CD14-positive monocyte (primary cell): ENCODE results near the gene GLDC. TPM values are rescaled to one million over a fixed set of nuclear protein-coding genes. Genes with fewer than 3 reads are reported as not detected.
A peak's percentile ranks its signal among the peaks of the same experiment; 100 is the strongest.

Experiments
- DNase-seq, 3 donors: peaks; one replicate each; pipeline ENCODE4 v3.0.0-alpha.2; 2011 to 2022
- H2AFZ ChIP-seq: 2 replicates; pipeline ENCODE4 v1.6.0; 2012; ENCODE audit warnings: mild to moderate bottlenecking, low read depth, low read length, inconsistent platforms; ENCODE audit not compliant: insufficient read depth, poor library complexity, severe bottlenecking
- H3K27ac ChIP-seq, 2 donors: 1 replicate in 1 of 2; 2 replicates in 1 of 2; pipeline ENCODE4 v1.5.1; 2012 to 2013; ENCODE audit warnings: low read length in 2 of 2, control low read depth in 1 of 2, inconsistent platforms in 1 of 2, low read depth in 1 of 2, mild to moderate bottlenecking in 1 of 2
- H3K27me3 ChIP-seq, 2 donors: one replicate each; pipeline versions ENCODE4 v1.6.0 to v1.6.1; 2011 to 2013; ENCODE audit warnings: low read length in 2 of 2; ENCODE audit not compliant: control insufficient read depth in 2 of 2, insufficient read depth in 2 of 2
- H3K36me3 ChIP-seq, 2 donors: replicated peaks in 1 of 2; 1 replicate in 1 of 2; 2 replicates in 1 of 2; pipeline versions ENCODE4 v1.5.1 to v1.6.1; 2012 to 2013; ENCODE audit warnings: low read length in 2 of 2, control low read depth in 1 of 2, inconsistent platforms in 1 of 2, mild to moderate bottlenecking in 1 of 2; ENCODE audit not compliant: insufficient read depth in 2 of 2, control insufficient read depth in 1 of 2
- H3K4me1 ChIP-seq, 2 donors: 1 replicate in 1 of 2; 2 replicates in 1 of 2; pipeline versions ENCODE4 v1.5.1 to v1.6.1; 2012 to 2013; ENCODE audit warnings: low read length in 2 of 2, control low read depth in 1 of 2, inconsistent platforms in 1 of 2, mild to moderate bottlenecking in 1 of 2, moderate library complexity in 1 of 2; ENCODE audit not compliant: insufficient read depth in 2 of 2, control insufficient read depth in 1 of 2
- H3K4me2 ChIP-seq: replicated peaks from 2 replicates; pipeline ENCODE3; 2012; ENCODE audit warnings: low read length, moderate library complexity, mild to moderate bottlenecking; ENCODE audit not compliant: poor library complexity, severe bottlenecking; ENCODE audit errors: extremely low read depth
- H3K4me3 ChIP-seq, 3 experiments: fragments of 200-600 bp in 1 of 3; sonication (generic) in 1 of 3; replicated peaks in 1 of 3; 1 replicate in 2 of 3; 2 replicates in 1 of 3; pipeline ENCODE4 v1.5.1; 2011 to 2013; ENCODE audit warnings: low read length in 3 of 3, mild to moderate bottlenecking in 3 of 3, control low read depth in 2 of 3, low read depth in 2 of 3, inconsistent platforms in 1 of 3, moderate library complexity in 1 of 3
- H3K79me2 ChIP-seq: 2 replicates; pipeline ENCODE4 v1.6.0; 2012; ENCODE audit warnings: mild to moderate bottlenecking, control low read depth, inconsistent platforms, low read length, moderate library complexity; ENCODE audit not compliant: insufficient read depth
- H3K9ac ChIP-seq: 2 replicates; pipeline ENCODE4 v1.6.0; 2017; ENCODE audit warnings: low read length, mild to moderate bottlenecking; ENCODE audit not compliant: insufficient read depth, poor library complexity, severe bottlenecking
- H3K9me3 ChIP-seq, 2 donors: replicated peaks in 1 of 2; 1 replicate in 1 of 2; 2 replicates in 1 of 2; pipeline versions ENCODE4 v1.5.1 to v1.6.1; 2012 to 2013; ENCODE audit warnings: low read length in 2 of 2, control low read depth in 1 of 2; ENCODE audit not compliant: control insufficient read depth in 1 of 2, insufficient read depth in 1 of 2
- H4K20me1 ChIP-seq: 2 replicates; pipeline ENCODE4 v1.6.0; 2012; ENCODE audit warnings: mild to moderate bottlenecking, low read length, control low read depth, moderate library complexity; ENCODE audit not compliant: insufficient read depth
- H3K27ac Mint-ChIP-seq, 7 donors: one replicate each; pipeline ENCODE4 v1.8.0; 2020; ENCODE audit warnings: mild to moderate bottlenecking in 7 of 7, mixed read lengths in 7 of 7, moderate library complexity in 6 of 7, inconsistent platforms in 2 of 7
- H3K27me3 Mint-ChIP-seq, 3 donors: one replicate each; pipeline ENCODE4 v1.8.0; 2021 to 2022; ENCODE audit warnings: low read depth in 3 of 3, mild to moderate bottlenecking in 3 of 3, mixed read lengths in 3 of 3, moderate library complexity in 3 of 3, inconsistent platforms in 1 of 3
- H3K36me3 Mint-ChIP-seq, 2 donors: one replicate each; pipeline ENCODE4 v1.8.0; 2020; ENCODE audit warnings: mixed read lengths in 2 of 2, inconsistent platforms in 1 of 2, mild to moderate bottlenecking in 1 of 2
- H3K4me1 Mint-ChIP-seq: one replicate; pipeline ENCODE4 v1.8.0; 2020; ENCODE audit warnings: mild to moderate bottlenecking, mixed read lengths
- H3K4me3 Mint-ChIP-seq, 2 donors: one replicate each; pipeline ENCODE4 v1.8.0; 2020; ENCODE audit warnings: mild to moderate bottlenecking in 2 of 2, mixed read lengths in 2 of 2, moderate library complexity in 1 of 2
- H3K9me3 Mint-ChIP-seq, 7 donors: one replicate each; pipeline ENCODE4 v1.8.0; 2020 to 2022; ENCODE audit warnings: mixed read lengths in 7 of 7, mild to moderate bottlenecking in 6 of 7, moderate library complexity in 6 of 7, inconsistent platforms in 2 of 7
- WGBS: methylation state at CpG from one replicate; pipeline ENCODE4 v1.1.5; 2013; ENCODE audit warnings: missing lambda C conversion rate; ENCODE audit not compliant: insufficient coverage; 5-methylcytosine and 5-hydroxymethylcytosine counted together
- intact Hi-C, 2 donors: fragments of 100-400 bp; cut with micrococcal nuclease; formaldehyde crosslinking; loops; one replicate each; pipeline versions ENCODE4 v1.15.0 to v1.15.1; 2023
- polyA plus RNA-seq, 3 donors: library from polyadenylated mRNA; depleted of rRNA in 1 of 3; unstranded in 2 of 3; stranded (reverse) in 1 of 3; fragments of 300-500 nt in 2 of 3; fragments of >200 nt in 1 of 3; fragmentation: Illumina TruSeq in 2 of 3; gene quantifications; 1 replicate in 2 of 3; 2 replicates in 1 of 3; pipeline ENCODE4 v1.2.3, GENCODE V29; 2012 to 2021
- TF ChIP-seq, protein P1 (sequence below): fragments of 200-600 bp; IDR thresholded peaks from one replicate; pipeline ENCODE4 v1.8.0; 2022; ENCODE audit warnings: antibody characterized with exemption, mild to moderate bottlenecking

Gene GLDC
- polyA plus RNA-seq, 3 donors: not detected

- H3K4me3 ChIP-seq: no peak overlapping the region
- H4K20me1 ChIP-seq: no peaks in the 10 kb centered on the region
- H3K9ac ChIP-seq: no peak overlapping the region
- H3K27me3 ChIP-seq: no peaks in the 10 kb centered on the region
- peaks cover 61 to 71% of the 10 kb centered on the region in 2 donors for H3K36me3 Mint-ChIP-seq
- H3K4me1 Mint-ChIP-seq: no peaks in the 10 kb centered on the region
- H3K27ac Mint-ChIP-seq: no peak overlapping the region
- H3K9me3 ChIP-seq: no peaks in the 10 kb centered on the region
- H3K4me1 ChIP-seq: no peaks in the 10 kb centered on the region
- H3K4me3 Mint-ChIP-seq: no peak overlapping the region
- no peak for DNase-seq
- TF ChIP-seq, protein P1, sequence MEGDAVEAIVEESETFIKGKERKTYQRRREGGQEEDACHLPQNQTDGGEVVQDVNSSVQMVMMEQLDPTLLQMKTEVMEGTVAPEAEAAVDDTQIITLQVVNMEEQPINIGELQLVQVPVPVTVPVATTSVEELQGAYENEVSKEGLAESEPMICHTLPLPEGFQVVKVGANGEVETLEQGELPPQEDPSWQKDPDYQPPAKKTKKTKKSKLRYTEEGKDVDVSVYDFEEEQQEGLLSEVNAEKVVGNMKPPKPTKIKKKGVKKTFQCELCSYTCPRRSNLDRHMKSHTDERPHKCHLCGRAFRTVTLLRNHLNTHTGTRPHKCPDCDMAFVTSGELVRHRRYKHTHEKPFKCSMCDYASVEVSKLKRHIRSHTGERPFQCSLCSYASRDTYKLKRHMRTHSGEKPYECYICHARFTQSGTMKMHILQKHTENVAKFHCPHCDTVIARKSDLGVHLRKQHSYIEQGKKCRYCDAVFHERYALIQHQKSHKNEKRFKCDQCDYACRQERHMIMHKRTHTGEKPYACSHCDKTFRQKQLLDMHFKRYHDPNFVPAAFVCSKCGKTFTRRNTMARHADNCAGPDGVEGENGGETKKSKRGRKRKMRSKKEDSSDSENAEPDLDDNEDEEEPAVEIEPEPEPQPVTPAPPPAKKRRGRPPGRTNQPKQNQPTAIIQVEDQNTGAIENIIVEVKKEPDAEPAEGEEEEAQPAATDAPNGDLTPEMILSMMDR: no peak
- WGBS: no CpG with 5 or more reads among the region's 1 CpG
- H3K27me3 Mint-ChIP-seq: peaks cover 0 to under 1% (median 0%) of the 10 kb centered on the region in 3 donors
- H3K4me2 ChIP-seq: no peak overlapping the region
- intact Hi-C loops: no loop called here
- no peak overlapping the region for H2AFZ ChIP-seq
- no peaks in the 10 kb centered on the region for H3K9me3 Mint-ChIP-seq
- H3K36me3 ChIP-seq: peaks cover 76 to 97% of the 10 kb centered on the region in 2 donors
- no peaks in the 10 kb centered on the region for H3K79me2 ChIP-seq
- no peak overlapping the region for H3K27ac ChIP-seq
These were observed 146.5 kb downstream of the GLDC start for GRCh38 chr9:6498982-6499381.

DNA sequence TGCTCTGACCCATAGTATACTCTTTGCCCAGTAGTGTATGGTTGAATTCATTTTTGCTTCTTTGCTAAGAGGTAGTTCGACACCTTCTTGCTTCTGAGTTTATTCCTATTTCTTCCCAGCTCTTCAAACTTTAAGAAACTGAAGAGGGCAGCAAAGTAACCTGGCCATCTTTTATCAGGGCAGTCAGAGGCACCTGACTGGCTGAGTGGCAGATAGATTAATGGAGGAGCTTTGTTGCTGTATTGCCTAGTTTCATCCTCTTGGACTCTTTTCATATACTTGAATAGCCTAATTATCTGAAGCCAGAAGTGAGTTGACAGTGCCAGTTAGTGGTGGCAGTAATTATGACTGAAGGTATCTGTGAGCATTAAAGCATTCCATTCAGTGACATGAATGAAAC is 150.1 kb downstream of the GLDC start:
- H3K36me3 ChIP-seq: peaks cover 63 to 87% of the 10 kb centered on the region in 2 donors
- DNase-seq: no peak

More for the DNA sequence above, 150.1 kb downstream of the GLDC start:
- H3K4me3 Mint-ChIP-seq: no peak overlapping the region
- Histone ChIP-seq H3K9ac (no peak overlapping the region), H4K20me1 (peaks cover 5% of the 10 kb centered on the region), H3K27ac (peak overlapping the region in 1 of 2 donors; percentile 51), H2AFZ (no peak overlapping the region), H3K4me2 (no peak overlapping the region), H3K27me3 (no peaks in the 10 kb centered on the region), H3K79me2 (peaks cover 10% of the 10 kb centered on the region), H3K9me3 (no peaks in the 10 kb centered on the region), H3K4me3 (no peak overlapping the region), H3K4me1 (no peaks in the 10 kb centered on the region)
- intact Hi-C loops: no loop called here
- no peaks in the 10 kb centered on the region for H3K9me3 Mint-ChIP-seq
- H3K27me3 Mint-ChIP-seq: no peaks in the 10 kb centered on the region
- TF ChIP-seq, protein P1: no peak
- H3K27ac Mint-ChIP-seq: no peak overlapping the region
- no CpG with 5 or more reads among the region's 1 CpG for WGBS
- no peaks in the 10 kb centered on the region for H3K4me1 Mint-ChIP-seq
- peaks cover 64% of the 10 kb centered on the region in 2 donors for H3K36me3 Mint-ChIP-seq
